ENCODE data around the gene KCNK6. TPM values are rescaled to one million over a fixed set of nuclear protein-coding genes. Genes with fewer than 3 reads are reported as not detected.

KCNK6 gene
- total RNA-seq, 1 experiment from 2014 or later: 18.3 TPM

GRCh38 chr19:38307076-38307475 is 12.6 kb upstream of the KCNK6 start (continued):
- TF ChIP-seq ZBTB43 (CRISPR knock-in tag; IDR thresholded peaks at IDR 0.05): no peak

GRCh38 chr19:38307597-38307996 is 12.0 kb upstream of the KCNK6 start:
- TF ChIP-seq ZNF512 (CRISPR knock-in tag; IDR thresholded peaks at IDR 0.05; ENCODE audit: borderline replicate concordance) (no peak), RORB (CRISPR knock-in tag; IDR thresholded peaks at IDR 0.05) (no peak), USF2 (CRISPR knock-in tag; IDR thresholded peaks at IDR 0.05) (no peak), ESRRA (CRISPR knock-in tag; IDR thresholded peaks at IDR 0.05; ENCODE audit: borderline replicate concordance) (no peak), ZNF425 (CRISPR knock-in tag; conservative IDR thresholded peaks at IDR 0.05) (no peak), ZBTB43 (CRISPR knock-in tag; IDR thresholded peaks at IDR 0.05) (no peak), STAT6 (CRISPR knock-in tag; conservative IDR thresholded peaks at IDR 0.05; ENCODE audit: low read depth) (no peak), NR2C2 (CRISPR knock-in tag; IDR thresholded peaks at IDR 0.05) (no peak), SMAD4 (CRISPR knock-in tag; IDR thresholded peaks at IDR 0.05) (no peak), ELF4 (CRISPR knock-in tag; IDR thresholded peaks at IDR 0.05; ENCODE audit: low read depth) (no peak), PRDM15 (CRISPR knock-in tag; IDR thresholded peaks at IDR 0.05) (no peak), FOXP4 (CRISPR knock-in tag; IDR thresholded peaks at IDR 0.05) (no peak), OVOL2 (CRISPR knock-in tag; IDR thresholded peaks at IDR 0.05; ENCODE audit: borderline replicate concordance) (no peak), NFE2L1 (CRISPR knock-in tag; IDR thresholded peaks at IDR 0.05) (no peak), CDX4 (CRISPR knock-in tag; IDR thresholded peaks at IDR 0.05; ENCODE audit: borderline replicate concordance) (no peak), PRRX2 (CRISPR knock-in tag; IDR thresholded peaks at IDR 0.05) (no peak), SP1 (CRISPR knock-in tag; conservative IDR thresholded peaks at IDR 0.05) (no peak), GTF2I (CRISPR knock-in tag; conservative IDR thresholded peaks at IDR 0.05) (no peak), ATF1 (CRISPR knock-in tag; IDR thresholded peaks at IDR 0.05) (no peak), NFYB (CRISPR knock-in tag; conservative IDR thresholded peaks at IDR 0.05; ENCODE audit: low read depth) (no peak)
- Mint-ChIP-seq H3K4me3 (no peak overlapping the region), H3K36me3 (no peaks in the 10 kb centered on the region), H3K4me1 (peaks cover 11% of the 10 kb centered on the region), H3K27me3 (ENCODE audit: low read depth) (peaks cover 4% of the 10 kb centered on the region; the same call in 1 of the 2 replicates), H3K9me3 (no peaks in the 10 kb centered on the region), H3K27ac (no peak overlapping the region)
- ChIA-PET CTCF (no interaction called here), POLR2A (no interaction called here)
- ATAC-seq (no peak), DNase-seq (ENCODE audit: low spot score) (no peak)

All from WTC11 (cell line).